Chondrocyte (in vitro differentiated cells): ENCODE measurements around the gene OTP. TPM values are rescaled to one million over a fixed set of nuclear protein-coding genes. Genes with fewer than 3 reads are reported as not detected.

Experiments
- DNase-seq: peaks from one replicate; pipeline ENCODE4 v3.0.0; 2021; ENCODE audit warnings: mixed read lengths, low spot score
- H3K27ac Mint-ChIP-seq: one replicate; pipeline ENCODE4 v1.8.0; 2021; ENCODE audit warnings: mild to moderate bottlenecking, moderate library complexity, mixed read lengths; ENCODE audit not compliant: unreplicated experiment
- H3K27me3 Mint-ChIP-seq: 2 replicates; pipeline ENCODE4 v1.8.0; 2021; ENCODE audit warnings: low read depth, mixed read lengths
- H3K36me3 Mint-ChIP-seq: 2 replicates; pipeline ENCODE4 v1.8.0; 2021; ENCODE audit warnings: low read depth, mixed read lengths
- H3K4me1 Mint-ChIP-seq: 2 replicates; pipeline ENCODE4 v1.8.0; 2021; ENCODE audit warnings: low read depth, mild to moderate bottlenecking, mixed read lengths
- H3K4me3 Mint-ChIP-seq: one replicate; pipeline ENCODE4 v1.8.0; 2021; ENCODE audit warnings: mild to moderate bottlenecking, moderate library complexity, mixed read lengths; ENCODE audit not compliant: unreplicated experiment
- H3K9me3 Mint-ChIP-seq: 2 replicates; pipeline ENCODE4 v1.8.0; 2021; ENCODE audit warnings: low read depth, mixed read lengths
- total RNA-seq: library from RNA; stranded (reverse); gene quantifications from 3 replicates; pipeline ENCODE4 v1.2.1, GENCODE V29; 2021
- TF ChIP-seq, protein P1 (sequence below): fragments of 200-600 bp; sonication (generic); IDR thresholded peaks from 2 replicates; pipeline ENCODE4 v1.5.0; 2021; ENCODE audit warnings: antibody characterized with exemption, mild to moderate bottlenecking, moderate library complexity

The OTP gene
- total RNA-seq, 1 donor from 2014 or later = not detected

DNA sequence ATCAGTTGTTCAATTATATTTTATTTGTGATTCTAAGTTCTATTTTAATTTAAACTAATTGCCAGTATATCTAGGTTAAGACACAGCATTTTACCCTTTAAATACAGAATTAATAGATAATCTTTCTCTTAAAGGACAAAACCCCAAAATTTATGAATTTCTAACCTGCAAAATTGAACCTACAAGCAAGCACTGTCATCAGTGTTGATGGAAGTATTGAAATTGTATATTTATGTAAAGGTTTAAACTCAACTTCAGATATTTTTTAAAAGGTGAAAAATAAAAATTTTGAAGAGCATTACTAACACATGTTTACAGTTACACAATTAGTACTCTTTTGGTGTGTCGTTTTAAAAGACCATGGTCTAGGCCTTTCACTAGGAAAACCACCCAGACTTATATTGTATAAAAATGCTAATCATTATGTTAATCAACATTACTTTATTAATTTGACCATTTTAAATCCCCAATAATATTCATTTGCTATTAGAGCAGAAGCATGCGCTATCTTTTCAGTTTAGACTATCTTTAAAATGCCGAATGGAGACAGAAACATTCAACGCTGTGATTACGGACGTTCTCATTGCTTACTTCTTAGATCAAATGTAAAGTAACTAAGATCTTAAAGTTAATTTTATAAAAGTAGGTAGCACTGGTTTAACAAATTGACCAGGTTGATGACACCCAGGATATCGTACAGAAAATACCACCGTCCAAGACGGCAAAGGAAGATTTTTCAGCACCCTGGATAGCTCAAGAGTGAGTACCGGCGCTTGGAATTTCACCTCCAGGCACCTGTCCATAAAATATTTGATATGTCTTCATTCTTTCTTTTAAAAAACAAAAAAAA lies 3.2 kb downstream of the OTP start:
- TF ChIP-seq, protein P1, sequence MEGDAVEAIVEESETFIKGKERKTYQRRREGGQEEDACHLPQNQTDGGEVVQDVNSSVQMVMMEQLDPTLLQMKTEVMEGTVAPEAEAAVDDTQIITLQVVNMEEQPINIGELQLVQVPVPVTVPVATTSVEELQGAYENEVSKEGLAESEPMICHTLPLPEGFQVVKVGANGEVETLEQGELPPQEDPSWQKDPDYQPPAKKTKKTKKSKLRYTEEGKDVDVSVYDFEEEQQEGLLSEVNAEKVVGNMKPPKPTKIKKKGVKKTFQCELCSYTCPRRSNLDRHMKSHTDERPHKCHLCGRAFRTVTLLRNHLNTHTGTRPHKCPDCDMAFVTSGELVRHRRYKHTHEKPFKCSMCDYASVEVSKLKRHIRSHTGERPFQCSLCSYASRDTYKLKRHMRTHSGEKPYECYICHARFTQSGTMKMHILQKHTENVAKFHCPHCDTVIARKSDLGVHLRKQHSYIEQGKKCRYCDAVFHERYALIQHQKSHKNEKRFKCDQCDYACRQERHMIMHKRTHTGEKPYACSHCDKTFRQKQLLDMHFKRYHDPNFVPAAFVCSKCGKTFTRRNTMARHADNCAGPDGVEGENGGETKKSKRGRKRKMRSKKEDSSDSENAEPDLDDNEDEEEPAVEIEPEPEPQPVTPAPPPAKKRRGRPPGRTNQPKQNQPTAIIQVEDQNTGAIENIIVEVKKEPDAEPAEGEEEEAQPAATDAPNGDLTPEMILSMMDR = no peak
- peaks cover 20% of the 10 kb centered on the region for H3K4me1 Mint-ChIP-seq
- no peak overlapping the region for H3K4me3 Mint-ChIP-seq
- no peak overlapping the region for H3K27ac Mint-ChIP-seq
- no peak for DNase-seq
- H3K27me3 Mint-ChIP-seq = peaks cover 66% of the 10 kb centered on the region
- no peaks in the 10 kb centered on the region for H3K9me3 Mint-ChIP-seq
- H3K36me3 Mint-ChIP-seq = peaks cover 4% of the 10 kb centered on the region

DNA sequence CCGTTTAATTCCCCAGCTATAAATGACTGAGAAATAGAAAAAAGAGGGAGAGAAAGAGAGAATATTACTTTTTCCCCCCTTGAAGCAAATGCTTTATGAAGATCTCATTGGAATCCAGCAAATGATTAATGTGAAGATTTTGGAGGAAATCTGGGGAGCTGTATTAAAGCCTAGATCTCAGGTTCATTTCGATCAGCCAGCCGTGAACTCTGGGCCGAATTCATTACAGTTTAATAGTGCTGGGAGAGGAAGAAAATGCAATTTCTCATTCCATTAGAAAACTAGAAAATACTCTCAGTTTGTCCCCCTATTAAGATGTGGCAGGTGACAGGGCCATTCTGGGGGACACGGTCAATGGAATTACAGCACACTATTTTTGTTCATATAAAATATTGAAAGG lies 4.8 kb downstream of the OTP start:
- Mint-ChIP-seq H3K27me3 (peaks cover 64% of the 10 kb centered on the region), H3K27ac (no peak overlapping the region), H3K9me3 (no peaks in the 10 kb centered on the region), H3K36me3 (peaks cover 4% of the 10 kb centered on the region), H3K4me3 (no peak overlapping the region), H3K4me1 (peaks cover 26% of the 10 kb centered on the region)
- TF ChIP-seq, protein P1 = no peak
- DNase-seq = no peak

DNA sequence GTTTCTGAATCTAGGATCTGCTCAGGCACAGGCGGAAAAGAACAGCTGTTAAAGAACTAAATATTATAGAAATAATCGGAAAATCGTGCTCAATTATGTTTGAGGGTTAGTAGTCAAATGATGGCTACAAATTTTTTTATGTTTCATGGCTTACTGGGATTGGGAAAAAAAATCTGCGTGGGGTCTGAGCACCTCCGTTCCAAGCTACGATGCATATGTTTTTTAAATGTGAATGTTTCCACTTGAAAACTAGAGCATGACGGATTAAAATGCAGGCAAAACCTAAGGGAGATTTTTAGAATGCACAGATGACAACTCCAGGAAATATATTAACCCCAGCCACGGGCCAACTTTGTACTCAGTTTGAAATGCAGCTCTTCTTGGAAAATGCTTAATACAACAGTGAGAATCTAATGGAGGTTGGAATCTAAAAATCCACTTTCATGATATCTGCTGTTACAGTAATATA lies 5.3 kb downstream of the OTP start:
- TF ChIP-seq, protein P1 = no peak
- Mint-ChIP-seq H3K4me1 (peaks cover 26% of the 10 kb centered on the region), H3K36me3 (peaks cover 5% of the 10 kb centered on the region), H3K27ac (no peak overlapping the region), H3K4me3 (no peak overlapping the region), H3K27me3 (peaks cover 67% of the 10 kb centered on the region), H3K9me3 (no peaks in the 10 kb centered on the region)
- DNase-seq = no peak

DNA sequence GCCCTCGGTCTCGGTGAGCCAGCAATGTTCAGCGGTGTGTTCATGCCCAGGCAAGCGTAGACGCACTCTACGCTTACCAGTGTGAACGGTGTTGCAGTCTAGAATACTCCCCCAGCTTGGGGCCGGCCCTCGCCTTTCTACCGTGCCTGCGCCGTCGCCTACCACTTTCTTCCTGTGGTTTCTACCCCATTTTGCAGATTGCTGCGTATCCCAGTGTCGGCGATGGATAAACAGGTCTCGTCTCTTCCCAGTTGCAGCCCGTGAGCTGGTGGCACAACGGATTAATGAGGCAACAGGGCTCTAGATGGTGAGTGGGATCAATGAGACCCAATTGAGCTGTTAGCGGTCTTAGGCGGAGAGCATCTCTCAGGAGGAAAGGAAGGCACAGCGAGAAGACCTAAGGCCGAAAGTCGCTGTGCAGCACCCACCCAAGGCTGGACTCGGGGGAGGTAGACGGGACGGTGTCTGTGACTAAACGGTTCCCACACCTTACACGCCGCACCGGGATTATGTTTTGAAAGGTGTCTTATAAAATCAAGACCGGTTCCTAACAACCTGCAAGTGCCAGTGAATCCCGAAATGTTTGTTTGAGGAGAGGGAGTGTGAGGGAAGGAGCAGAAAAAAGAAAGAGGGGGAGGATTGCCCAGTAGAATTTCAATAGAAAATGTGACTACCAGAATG lies 5.8 kb downstream of the OTP start:
- Mint-ChIP-seq H3K36me3 (peaks cover 5% of the 10 kb centered on the region), H3K27me3 (peaks cover 65% of the 10 kb centered on the region), H3K27ac (no peak overlapping the region), H3K4me3 (no peak overlapping the region), H3K9me3 (no peaks in the 10 kb centered on the region), H3K4me1 (peaks cover 23% of the 10 kb centered on the region)
- TF ChIP-seq, protein P1 = no peak
- no peak for DNase-seq

DNA sequence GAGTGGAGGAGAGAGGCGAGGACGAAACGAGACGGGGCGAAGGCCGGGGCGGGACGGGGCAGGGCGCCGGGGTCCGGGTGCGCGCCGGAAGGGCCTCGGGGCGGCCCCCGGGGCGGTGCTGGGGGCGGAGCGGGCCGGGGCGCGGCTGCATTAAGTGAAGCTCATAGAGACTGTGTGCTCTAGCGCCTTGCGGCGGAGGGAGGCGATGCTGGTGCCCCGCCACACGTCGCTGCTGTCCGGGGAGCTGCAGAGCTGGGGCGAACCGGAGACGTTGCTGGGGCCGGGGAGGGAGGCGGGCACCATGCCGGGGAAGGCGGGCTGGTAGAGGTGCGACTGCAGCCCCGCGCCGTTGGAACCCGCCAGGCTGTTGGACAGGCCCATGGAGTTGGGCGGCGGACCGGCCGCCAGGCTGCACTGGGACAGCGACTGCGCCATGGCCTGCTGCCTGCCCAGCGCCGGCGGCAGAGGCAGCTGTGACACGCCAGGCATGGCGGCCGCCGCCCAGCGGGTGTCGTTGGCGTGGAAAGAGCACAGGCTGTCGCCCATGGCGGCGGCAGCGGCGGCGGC lies 8.3 kb downstream of the OTP start:
- Mint-ChIP-seq H3K27ac (no peak overlapping the region), H3K4me1 (peaks cover 17% of the 10 kb centered on the region), H3K27me3 (peaks cover 64% of the 10 kb centered on the region), H3K9me3 (no peaks in the 10 kb centered on the region), H3K36me3 (peaks cover 3% of the 10 kb centered on the region), H3K4me3 (peak overlapping the region; percentile 66)
- TF ChIP-seq, protein P1 = peak; percentile 52
- no peak for DNase-seq
